Vagina (tissue), 2 donors: ENCODE results near the gene BLOC1S5. TPM values are rescaled to one million over a fixed set of nuclear protein-coding genes. Genes with fewer than 3 reads are reported as not detected.

Source experiments
- DNase-seq, 2 donors: peaks; one replicate each; pipeline ENCODE4 v3.0.0-alpha.2; 2017; ENCODE audit errors: extremely low spot score in 2 of 2
- H3K27ac ChIP-seq: fragments of 200-600 bp; sonication (generic); one replicate; pipeline ENCODE4 v1.5.1; 2019
- H3K27me3 ChIP-seq: fragments of 200-600 bp; sonication (generic); one replicate; pipeline ENCODE4 v1.5.1; 2019
- H3K36me3 ChIP-seq, 2 donors: fragments of 200-600 bp; sonication (generic); one replicate each; pipeline ENCODE4 v1.5.1; 2017 to 2019
- H3K4me1 ChIP-seq: fragments of 200-600 bp; sonication (generic); one replicate; pipeline ENCODE4 v1.5.1; 2019
- H3K4me3 ChIP-seq, 2 donors: fragments of 200-600 bp; sonication (generic); 1 replicate in 1 of 2; 2 replicates in 1 of 2; pipeline ENCODE4 v1.5.1; 2016 to 2019
- H3K9me3 ChIP-seq: fragments of 200-600 bp; sonication (generic); one replicate; pipeline ENCODE4 v1.5.1; 2019
- CTCF ChIP-seq, 3 experiments: fragments of 450-650 bp in 2 of 3; fragments of 200-600 bp in 1 of 3; sonication (generic) in 1 of 3; IDR thresholded peaks; one replicate each; pipeline ENCODE4 v1.5.1; 2017 to 2019; ENCODE audit warnings: antibody characterized with exemption in 3 of 3, mild to moderate bottlenecking in 2 of 3, moderate library complexity in 2 of 3
- POLR2A ChIP-seq, 2 donors: fragments of 450-650 bp; IDR thresholded peaks; one replicate each; pipeline ENCODE4 v1.6.1; 2017; ENCODE audit warnings: antibody characterized with exemption in 2 of 2, mild to moderate bottlenecking in 2 of 2, moderate library complexity in 2 of 2
- POLR2AphosphoS5 ChIP-seq, 2 donors: sonication (generic); formaldehyde crosslinking; IDR thresholded peaks; one replicate each; pipeline ENCODE4 v1.9.0; 2017; ENCODE audit warnings: antibody characterized with exemption in 2 of 2, mild to moderate bottlenecking in 2 of 2, low read depth in 1 of 2; ENCODE audit not compliant: insufficient read depth in 1 of 2
- intact Hi-C: fragments of 100-400 bp; cut with DNase I; formaldehyde crosslinking; loops from one replicate; pipeline ENCODE4 v1.15.1; 2023
- total RNA-seq: library from RNA; depleted of rRNA; stranded (reverse); fragments of >200 nt; gene quantifications from one replicate; pipeline ENCODE4 v1.2.3, GENCODE V29; 2016

BLOC1S5 gene
- total RNA-seq, 1 donor from 2014 or later: 9.6 TPM

- H3K4me1 ChIP-seq: no peaks in the 10 kb centered on the region
- no peaks in the 10 kb centered on the region for H3K27me3 ChIP-seq
- H3K27ac ChIP-seq: no peak overlapping the region
- TF ChIP-seq POLR2AphosphoS5 (IDR thresholded peaks at IDR 0.05; ENCODE audit: insufficient read depth in 1 of 2, low read depth in 1 of 2) (no peak), CTCF (IDR thresholded peaks at IDR 0.05) (no peak), POLR2A (IDR thresholded peaks at IDR 0.05) (no peak)
- no peaks in the 10 kb centered on the region for H3K36me3 ChIP-seq
- H3K4me3 ChIP-seq: no peak overlapping the region
- no peak for DNase-seq
- no peaks in the 10 kb centered on the region for H3K9me3 ChIP-seq
- intact Hi-C loops: no loop called here
Observed at GRCh38 chr6:8074213-8074612, 10.0 kb upstream of the BLOC1S5 start.

- Histone ChIP-seq H3K9me3 (no peaks in the 10 kb centered on the region), H3K27ac (no peak overlapping the region), H3K4me1 (no peaks in the 10 kb centered on the region), H3K27me3 (no peaks in the 10 kb centered on the region), H3K4me3 (no peak overlapping the region), H3K36me3 (no peaks in the 10 kb centered on the region)
- TF ChIP-seq POLR2A (IDR thresholded peaks at IDR 0.05) (no peak), CTCF (IDR thresholded peaks at IDR 0.05) (no peak), POLR2AphosphoS5 (IDR thresholded peaks at IDR 0.05; ENCODE audit: insufficient read depth in 1 of 2, low read depth in 1 of 2) (no peak)
- DNase-seq: no peak
- intact Hi-C loops: no loop called here
Observed at GRCh38 chr6:8073758-8074157, 9.6 kb upstream of the BLOC1S5 start.

GRCh38 chr6:8070718-8071117, 6.5 kb upstream of the BLOC1S5 start:
- Histone ChIP-seq H3K4me3 (no peak overlapping the region), H3K27ac (no peak overlapping the region), H3K36me3 (no peaks in the 10 kb centered on the region), H3K9me3 (no peaks in the 10 kb centered on the region), H3K27me3 (no peaks in the 10 kb centered on the region), H3K4me1 (no peaks in the 10 kb centered on the region)
- DNase-seq: no peak
- no peak for TF ChIP-seq POLR2AphosphoS5 (IDR thresholded peaks at IDR 0.05; ENCODE audit: insufficient read depth in 1 of 2, low read depth in 1 of 2)
- TF ChIP-seq POLR2A (IDR thresholded peaks at IDR 0.05): no peak
- TF ChIP-seq CTCF (IDR thresholded peaks at IDR 0.05): no peak
- intact Hi-C loops: no loop called here

GRCh38 chr6:8069631-8070284, 5.6 kb upstream of the BLOC1S5 start:
- TF ChIP-seq POLR2A (IDR thresholded peaks at IDR 0.05): no peak
- no peak for TF ChIP-seq POLR2AphosphoS5 (IDR thresholded peaks at IDR 0.05; ENCODE audit: insufficient read depth in 1 of 2, low read depth in 1 of 2)
- no peak for TF ChIP-seq CTCF (IDR thresholded peaks at IDR 0.05)
- Histone ChIP-seq H3K27ac (no peak overlapping the region), H3K9me3 (no peaks in the 10 kb centered on the region), H3K4me1 (no peaks in the 10 kb centered on the region), H3K36me3 (no peaks in the 10 kb centered on the region), H3K4me3 (no peak overlapping the region), H3K27me3 (no peaks in the 10 kb centered on the region)
- intact Hi-C loops: no loop called here
- no peak for DNase-seq

GRCh38 chr6:8069151-8069550, 5.0 kb upstream of the BLOC1S5 start:
- TF ChIP-seq POLR2A (IDR thresholded peaks at IDR 0.05): no peak
- no peak for TF ChIP-seq POLR2AphosphoS5 (IDR thresholded peaks at IDR 0.05; ENCODE audit: insufficient read depth in 1 of 2, low read depth in 1 of 2)
- TF ChIP-seq CTCF (IDR thresholded peaks at IDR 0.05): no peak

More at GRCh38 chr6:8069151-8069550, 5.0 kb upstream of the BLOC1S5 start:
- no peak overlapping the region for H3K4me3 ChIP-seq
- H3K27ac ChIP-seq: no peak overlapping the region
- H3K27me3 ChIP-seq: no peaks in the 10 kb centered on the region
- H3K9me3 ChIP-seq: no peaks in the 10 kb centered on the region
- DNase-seq: no peak
- intact Hi-C loops: no loop called here
- no peaks in the 10 kb centered on the region for H3K4me1 ChIP-seq
- no peaks in the 10 kb centered on the region for H3K36me3 ChIP-seq
